HG03342 (cell line): ENCODE data around the gene EPHA2.

ENCODE experiments used
- ATAC-seq: cut with Tn5 transposase; IDR thresholded peaks from one replicate; pipeline ENCODE4 v1.9.1; 2021; ENCODE audit warnings: mild to moderate bottlenecking, moderate library complexity; ENCODE audit not compliant: unreplicated experiment

Gene EPHA2

GRCh38 chr1:16184557-16185303 is 28.9 kb upstream of the EPHA2 start:
- ATAC-seq = no peak

GRCh38 chr1:16183765-16184556 is 28.1 kb upstream of the EPHA2 start:
- no peak for ATAC-seq

- ATAC-seq = no peak
Observed at GRCh38 chr1:16183179-16183578, 27.3 kb upstream of the EPHA2 start.

GRCh38 chr1:16181887-16182719 is 26.2 kb upstream of the EPHA2 start:
- no peak for ATAC-seq

DNA sequence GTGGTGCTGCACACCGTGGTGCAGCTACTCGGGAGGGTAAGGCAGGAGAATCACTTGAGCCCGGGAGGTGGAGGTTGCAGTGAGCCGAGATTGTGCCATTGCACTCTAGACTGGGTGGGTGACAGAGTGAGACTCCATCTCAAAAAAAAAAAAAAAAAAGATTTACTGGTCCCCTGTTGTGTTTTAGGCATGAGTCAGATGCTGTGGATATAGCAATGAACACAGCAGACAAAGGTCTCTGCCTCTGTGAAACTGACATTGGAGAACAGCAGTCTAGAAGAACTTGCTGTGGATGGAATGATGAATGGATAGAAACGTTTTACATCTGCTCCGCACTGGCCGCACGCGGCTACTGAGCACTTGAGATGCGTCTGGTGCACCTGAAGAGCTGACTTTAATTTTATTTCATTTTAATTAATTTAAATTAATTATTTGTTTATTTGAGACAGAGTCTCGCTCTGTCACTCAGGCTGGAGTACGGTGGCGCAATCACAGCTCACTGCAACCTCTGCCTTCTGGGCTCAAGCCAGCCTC is 24.5 kb upstream of the EPHA2 start:
- no peak for ATAC-seq

- ATAC-seq = no peak
Observed at GRCh38 chr1:16178596-16179497, 23.0 kb upstream of the EPHA2 start.

- ATAC-seq = no peak
Observed at GRCh38 chr1:16177306-16177705, 21.4 kb upstream of the EPHA2 start.

- ATAC-seq = no peak
Observed at GRCh38 chr1:16176653-16177052, 20.8 kb upstream of the EPHA2 start.

DNA sequence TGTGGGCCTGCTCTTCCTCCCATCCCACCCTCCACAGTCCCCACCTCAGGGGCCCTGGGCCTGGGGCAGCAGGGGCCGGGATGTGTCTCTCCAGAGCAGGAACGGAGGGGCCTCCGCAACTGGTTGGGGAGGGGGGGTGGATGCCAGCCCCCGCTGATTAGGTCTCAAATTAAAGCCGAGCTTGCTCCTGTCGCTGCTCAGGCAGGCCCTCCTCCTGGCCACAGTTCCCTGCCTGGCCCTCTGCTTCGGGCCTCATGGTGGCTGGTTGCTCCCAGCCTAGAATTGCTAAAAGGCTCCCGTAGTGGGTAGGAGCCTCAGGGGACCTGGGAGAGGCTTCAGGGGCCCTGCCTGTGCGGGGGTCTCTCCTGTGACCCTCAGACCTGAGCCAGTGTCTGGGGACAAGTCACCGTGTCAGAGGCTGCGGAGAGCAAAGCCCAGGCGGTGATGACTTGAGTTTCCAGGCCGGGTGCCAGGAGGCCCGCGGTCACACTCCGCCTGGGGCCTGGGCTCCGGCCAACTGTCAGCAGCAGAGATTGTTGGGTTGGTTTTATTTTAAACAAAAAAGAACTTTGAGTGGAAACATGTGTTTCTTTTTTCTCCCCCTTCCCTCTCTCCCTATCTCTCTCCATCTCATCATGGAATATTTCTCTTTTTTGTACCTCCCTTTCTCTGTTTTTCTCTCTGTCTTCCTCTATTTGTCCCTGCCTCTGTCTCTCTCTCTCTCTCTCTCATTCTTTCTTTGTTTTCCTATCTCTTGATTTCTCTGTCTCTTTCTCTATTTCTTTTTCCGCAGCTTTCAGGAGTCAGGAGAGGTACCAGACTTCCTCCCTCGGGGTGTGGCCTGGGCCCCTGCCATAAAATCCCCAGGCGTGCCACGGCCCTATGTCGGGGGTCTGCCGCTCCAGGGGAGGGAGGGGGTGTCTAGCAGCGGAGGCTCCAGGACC is 20.0 kb upstream of the EPHA2 start:
- ATAC-seq = no peak

- no peak for ATAC-seq
Observed at GRCh38 chr1:16174886-16175598, 19.2 kb upstream of the EPHA2 start.

DNA sequence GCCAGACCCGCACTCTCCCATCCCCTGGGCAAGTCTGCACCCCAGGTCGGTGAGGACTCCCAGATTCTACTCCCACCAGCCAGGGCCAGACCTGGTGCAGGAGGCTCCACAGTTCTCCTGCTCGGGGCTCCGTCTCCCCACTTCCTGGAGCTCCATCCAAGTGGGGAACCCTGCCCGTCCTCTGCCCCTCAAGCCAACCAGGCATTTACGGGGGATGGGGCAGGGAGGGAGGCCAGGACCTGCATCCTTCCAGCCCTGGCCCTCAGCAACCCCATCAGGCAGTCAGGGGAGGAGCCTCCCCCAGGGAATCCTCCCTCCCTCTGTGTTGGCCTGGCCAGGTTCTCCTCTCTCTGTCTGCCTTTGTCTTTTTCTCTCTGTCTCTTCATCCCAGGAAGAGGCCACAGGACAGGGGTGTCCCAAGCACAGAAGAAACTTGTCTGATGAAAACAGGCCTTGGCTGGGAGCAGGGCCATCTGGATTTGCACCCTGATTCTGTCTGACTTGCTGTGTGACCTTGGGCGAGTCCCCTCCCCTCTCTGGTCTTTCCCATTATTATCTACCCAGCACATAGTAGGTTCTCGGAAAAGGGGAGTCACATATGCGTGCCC is 18.5 kb upstream of the EPHA2 start:
- ATAC-seq = no peak

DNA sequence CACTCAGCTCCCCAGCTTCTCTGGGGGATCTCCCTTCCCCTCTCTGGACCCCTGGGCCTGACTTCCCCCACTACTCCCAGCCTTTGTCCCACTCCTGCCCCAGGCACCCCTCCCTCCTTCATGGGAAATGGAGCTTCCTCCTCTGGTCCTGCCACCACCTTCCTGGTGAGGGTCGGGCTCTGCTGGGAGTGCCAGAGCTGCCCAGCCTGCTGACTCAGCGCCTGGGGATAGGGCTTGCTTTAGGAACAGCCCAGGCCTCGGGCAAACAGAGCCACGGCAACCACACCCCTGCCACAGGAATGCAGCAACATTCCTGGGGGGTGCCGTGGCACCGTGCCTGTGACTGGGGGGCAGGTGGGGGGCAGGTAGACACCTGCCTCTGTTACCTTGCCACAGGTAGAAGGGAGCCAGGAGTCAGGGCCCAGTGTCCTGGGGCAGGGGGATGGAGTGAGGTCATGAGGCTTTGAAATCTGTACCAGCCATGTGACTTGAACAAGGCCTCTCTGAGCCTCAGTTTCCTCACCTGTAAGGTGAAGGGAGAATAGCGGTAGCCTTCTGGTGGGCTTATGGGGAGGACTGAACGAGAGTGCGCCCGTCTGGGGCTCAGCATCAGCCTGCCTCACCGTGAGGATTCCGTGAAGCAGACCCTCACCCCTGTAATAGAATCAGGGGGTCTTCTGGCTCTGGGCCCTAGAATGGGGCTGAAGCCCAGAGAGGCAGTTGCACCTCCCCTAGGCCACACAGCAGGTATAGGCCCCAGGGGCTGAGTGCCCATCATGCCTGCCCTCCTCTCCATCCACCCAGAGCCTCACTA is 17.8 kb upstream of the EPHA2 start:
- no peak for ATAC-seq

DNA sequence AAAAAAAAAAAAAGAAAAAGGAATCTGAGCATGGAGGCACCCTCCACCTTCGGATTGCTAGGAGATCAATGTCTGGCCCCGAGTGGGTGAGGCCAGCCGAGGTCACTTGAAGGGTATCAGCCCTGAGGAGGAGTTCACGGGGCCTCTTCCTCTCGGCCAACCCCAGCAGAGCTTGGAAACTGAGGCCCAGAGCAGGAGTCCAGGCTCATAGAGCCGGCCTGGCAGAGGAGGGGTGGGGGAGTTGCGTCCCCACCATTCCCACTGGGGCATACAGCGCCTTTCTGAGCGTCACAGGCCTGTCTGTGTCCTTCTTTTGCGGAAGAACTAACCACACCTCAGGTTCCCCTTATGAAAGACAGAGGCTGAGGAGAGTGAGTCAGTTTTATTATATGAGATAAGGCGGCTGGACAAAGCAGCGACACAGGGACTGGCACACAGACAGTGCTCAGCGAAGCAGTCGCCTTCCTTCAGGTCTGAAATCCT is 17.1 kb upstream of the EPHA2 start:
- ATAC-seq = no peak

DNA sequence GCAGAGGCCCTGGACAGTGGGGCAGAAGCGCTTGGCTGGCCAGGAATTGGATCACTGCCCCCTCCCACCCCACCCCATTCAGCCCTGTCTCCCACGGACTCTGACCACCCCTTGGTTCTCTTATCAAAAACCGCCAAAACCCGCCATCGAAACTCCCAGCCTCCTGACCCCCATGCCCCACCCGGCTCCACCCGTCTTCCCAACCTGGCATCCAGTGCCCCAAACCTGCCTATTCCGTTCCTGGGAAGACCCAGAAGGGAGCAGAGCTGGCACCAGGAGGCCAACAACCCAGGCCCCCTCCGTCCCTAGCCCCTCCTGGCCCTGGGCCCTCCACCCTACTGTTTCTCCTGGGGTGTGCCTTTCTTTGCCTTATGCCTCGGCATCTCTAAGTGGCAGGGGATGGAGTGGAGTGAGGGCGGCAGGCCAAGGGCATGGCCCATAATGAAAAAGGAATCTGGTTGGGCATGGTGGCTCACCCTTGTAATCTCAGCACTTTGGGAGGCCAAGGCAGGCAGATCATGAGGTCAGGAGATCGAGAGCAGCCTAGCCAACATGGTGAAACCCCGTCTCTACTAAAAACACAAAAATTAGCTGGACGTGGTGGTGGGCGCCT is 16.5 kb upstream of the EPHA2 start:
- ATAC-seq = no peak

DNA sequence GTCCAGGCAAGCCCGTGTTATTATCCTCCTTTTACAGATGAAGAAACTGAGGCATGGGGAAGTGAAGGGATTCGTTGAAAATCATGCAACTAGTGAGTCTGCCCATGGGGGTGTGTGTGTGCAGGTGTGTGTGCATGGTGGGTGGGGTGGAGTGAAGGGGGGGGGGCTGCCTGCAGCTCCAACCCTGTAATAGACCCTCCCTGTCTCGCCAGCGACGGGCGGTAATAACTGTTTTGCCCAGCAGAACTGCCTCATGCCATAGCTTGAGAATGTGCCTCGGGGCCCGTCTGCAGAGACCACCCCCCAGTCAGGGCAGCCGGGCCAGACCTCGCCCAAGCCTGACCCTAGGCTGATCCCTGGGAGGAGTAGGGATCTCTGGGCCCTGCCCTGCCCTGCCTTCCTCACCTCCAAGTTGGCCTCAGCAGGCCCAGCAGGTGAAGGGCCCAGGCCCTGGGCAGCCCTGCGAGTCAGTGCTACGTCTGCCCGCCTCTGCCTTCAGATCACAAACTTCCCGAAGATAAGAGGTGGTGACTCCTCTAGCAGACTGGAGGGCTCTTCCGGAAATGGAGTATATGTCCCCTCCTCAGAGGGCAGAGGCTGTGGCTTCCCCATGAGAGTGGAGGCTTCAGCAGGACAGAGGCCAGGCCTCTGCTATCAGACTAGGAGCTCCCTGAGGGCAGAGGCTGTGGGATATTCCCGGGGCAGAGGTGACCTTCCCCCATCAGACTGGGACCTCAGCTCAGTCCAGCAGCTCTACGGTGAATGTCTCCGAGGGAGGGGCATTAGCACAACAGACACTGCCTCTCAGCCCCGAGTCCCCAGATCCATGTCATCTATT is 15.7 kb upstream of the EPHA2 start:
- no peak for ATAC-seq

DNA sequence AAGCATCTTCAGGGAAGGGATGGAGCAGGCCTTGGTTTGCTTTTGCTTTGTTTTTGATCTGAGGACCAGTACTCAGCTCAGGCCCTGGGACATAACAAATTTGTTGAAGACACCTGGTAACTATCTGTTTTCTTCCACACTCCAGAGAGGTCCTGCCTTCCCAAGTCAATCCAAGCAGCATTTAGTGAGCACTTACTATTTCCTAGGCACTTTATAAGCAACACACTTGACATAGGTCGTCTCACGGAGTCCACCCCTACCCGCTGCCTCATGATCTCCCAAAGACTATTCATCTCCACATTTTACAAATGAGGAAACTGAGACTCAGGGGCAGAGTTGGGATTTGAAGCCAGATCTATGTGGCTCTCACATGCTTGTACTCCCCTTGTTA is 14.4 kb upstream of the EPHA2 start:
- no peak for ATAC-seq
